Panc1 (cell line): ENCODE data around the gene LINGO3. TPM values are rescaled to one million over a fixed set of nuclear protein-coding genes. Genes with fewer than 3 reads are reported as not detected.

Experiments used
- total RNA-seq: library from RNA; stranded (reverse); gene quantifications from one replicate; pipeline ENCODE4 v1.2.1, GENCODE V29; 2021; ENCODE audit not compliant: unreplicated experiment

Gene LINGO3
- total RNA-seq, 1 experiment from 2014 or later, result 0.13 TPM

Other genes with a start within 250 kb of the LINGO3 start
- gene MOB3A, start 211.8 kb downstream of the LINGO3 start, total RNA-seq, result 36.3 TPM
- gene IZUMO4, start 211.2 kb downstream of the LINGO3 start, total RNA-seq, result 5.4 TPM
- 167 TPM for gene AP3D1, start 156.6 kb downstream of the LINGO3 start, total RNA-seq
- 27.3 TPM for gene DOT1L, start 144.2 kb downstream of the LINGO3 start, total RNA-seq
- gene PLEKHJ1, start 71.8 kb downstream of the LINGO3 start, total RNA-seq, result 78.6 TPM
- 103 TPM for gene SF3A2, start 71.3 kb downstream of the LINGO3 start, total RNA-seq
- gene AMH, start 58.8 kb downstream of the LINGO3 start, total RNA-seq, result 21.9 TPM
- gene JSRP1, start 51.7 kb downstream of the LINGO3 start, total RNA-seq, result 0.51 TPM
- not detected for gene PEAK3, start 26.0 kb downstream of the LINGO3 start, total RNA-seq
- 97.3 TPM for gene LSM7, start 20.4 kb upstream of the LINGO3 start, total RNA-seq
- gene SPPL2B, start 20.5 kb upstream of the LINGO3 start, total RNA-seq, result 76.0 TPM
- 0.23 TPM for gene TMPRSS9, start 52.1 kb upstream of the LINGO3 start, total RNA-seq
- gene TIMM13, start 119.4 kb upstream of the LINGO3 start, total RNA-seq, result 128 TPM
- 159 TPM for gene LMNB2, start 148.8 kb upstream of the LINGO3 start, total RNA-seq
- 56.2 TPM for gene GADD45B, start 168.0 kb upstream of the LINGO3 start, total RNA-seq